ENCODE measurements around the gene EDEM2.
"Not testable (repeated sequence)": the region's sequence is repeated elsewhere in the genome, so short reads cannot be mapped to it uniquely, and the experiment has no call there.

The EDEM2 gene

DNA sequence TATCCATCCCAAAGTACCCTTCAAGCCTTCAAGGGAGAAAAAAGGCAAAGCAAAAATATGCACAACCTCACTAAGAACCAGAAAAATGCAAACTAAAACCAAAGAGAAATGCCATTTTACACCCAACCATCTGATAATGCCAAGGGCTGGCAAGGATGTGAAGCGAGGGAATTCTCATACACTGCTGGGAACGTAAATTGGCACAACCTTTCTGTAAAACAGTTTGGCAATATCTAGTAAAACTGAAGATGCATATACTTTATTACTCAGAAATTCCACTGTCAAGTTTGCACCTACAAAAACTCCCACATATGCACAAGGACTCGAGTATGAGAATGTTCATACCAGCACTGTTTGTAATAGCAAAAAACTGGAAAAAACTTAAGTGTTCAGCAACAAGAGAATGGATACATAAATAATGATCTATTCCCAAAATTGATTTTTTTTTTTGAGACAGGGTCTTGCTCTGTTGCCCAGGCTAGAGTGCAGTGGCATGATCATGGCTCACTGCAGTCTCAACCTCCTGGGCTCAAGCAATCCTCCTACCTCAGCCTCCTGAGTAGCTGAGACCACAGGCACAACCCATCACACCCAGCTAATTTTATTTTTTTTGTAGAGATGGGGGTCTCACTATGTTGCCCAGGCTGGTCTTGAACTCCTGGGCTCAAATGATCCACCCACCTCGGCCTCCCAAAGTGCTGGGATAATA lies 21.7 kb upstream of the EDEM2 start:
- DNase-seq (ENCODE audit: low read depth) = not testable (repeated sequence)

DNA sequence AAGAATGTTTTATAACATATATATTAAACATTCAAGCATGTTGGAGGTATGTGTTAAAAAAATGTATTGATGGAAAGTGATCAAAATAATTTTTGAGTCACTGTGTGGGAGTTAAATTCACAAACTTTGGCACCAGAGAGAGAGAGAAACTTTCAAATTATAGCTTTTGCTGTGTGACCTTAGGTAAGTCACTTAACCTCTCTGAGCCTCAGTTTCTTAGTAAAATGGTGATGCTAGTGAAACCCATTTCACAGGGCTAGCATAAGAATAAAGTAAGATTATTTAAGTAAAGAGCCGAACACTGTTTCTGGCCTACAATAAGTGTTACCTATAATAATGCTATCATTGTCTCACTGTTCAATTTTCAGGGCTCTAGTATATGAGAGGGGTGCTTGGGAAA lies 20.7 kb upstream of the EDEM2 start:
- no peak for DNase-seq (ENCODE audit: low read depth)

DNA sequence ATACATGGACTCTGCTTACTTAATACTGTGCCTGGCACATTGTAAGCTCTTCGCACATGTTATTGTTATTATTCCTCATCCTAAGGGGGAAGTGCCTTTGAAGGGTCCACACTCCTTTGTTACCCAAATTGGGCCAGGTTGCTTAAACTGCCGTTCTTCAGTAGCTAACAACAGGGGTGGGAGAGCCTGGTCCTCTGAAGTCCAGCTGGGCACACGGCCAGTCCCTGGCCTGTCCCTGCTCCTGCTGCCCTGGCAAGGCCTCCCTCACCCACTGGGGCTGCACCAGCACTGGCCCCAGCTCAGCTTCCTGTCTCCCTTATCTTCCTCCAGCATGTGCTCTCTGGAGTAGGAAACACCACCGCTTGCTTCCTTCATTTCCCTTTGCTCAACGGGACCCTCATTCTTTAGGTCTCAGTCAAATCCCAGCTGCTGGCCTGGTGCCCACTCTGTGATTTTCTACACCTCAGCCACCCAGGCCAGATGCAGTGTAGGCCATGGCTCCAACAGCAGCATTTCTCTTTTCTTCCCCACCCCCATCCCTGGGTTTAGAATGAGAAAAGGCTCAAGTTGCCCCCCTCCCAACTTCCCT lies 19.2 kb upstream of the EDEM2 start:
- DNase-seq (ENCODE audit: low read depth) = no peak

DNA sequence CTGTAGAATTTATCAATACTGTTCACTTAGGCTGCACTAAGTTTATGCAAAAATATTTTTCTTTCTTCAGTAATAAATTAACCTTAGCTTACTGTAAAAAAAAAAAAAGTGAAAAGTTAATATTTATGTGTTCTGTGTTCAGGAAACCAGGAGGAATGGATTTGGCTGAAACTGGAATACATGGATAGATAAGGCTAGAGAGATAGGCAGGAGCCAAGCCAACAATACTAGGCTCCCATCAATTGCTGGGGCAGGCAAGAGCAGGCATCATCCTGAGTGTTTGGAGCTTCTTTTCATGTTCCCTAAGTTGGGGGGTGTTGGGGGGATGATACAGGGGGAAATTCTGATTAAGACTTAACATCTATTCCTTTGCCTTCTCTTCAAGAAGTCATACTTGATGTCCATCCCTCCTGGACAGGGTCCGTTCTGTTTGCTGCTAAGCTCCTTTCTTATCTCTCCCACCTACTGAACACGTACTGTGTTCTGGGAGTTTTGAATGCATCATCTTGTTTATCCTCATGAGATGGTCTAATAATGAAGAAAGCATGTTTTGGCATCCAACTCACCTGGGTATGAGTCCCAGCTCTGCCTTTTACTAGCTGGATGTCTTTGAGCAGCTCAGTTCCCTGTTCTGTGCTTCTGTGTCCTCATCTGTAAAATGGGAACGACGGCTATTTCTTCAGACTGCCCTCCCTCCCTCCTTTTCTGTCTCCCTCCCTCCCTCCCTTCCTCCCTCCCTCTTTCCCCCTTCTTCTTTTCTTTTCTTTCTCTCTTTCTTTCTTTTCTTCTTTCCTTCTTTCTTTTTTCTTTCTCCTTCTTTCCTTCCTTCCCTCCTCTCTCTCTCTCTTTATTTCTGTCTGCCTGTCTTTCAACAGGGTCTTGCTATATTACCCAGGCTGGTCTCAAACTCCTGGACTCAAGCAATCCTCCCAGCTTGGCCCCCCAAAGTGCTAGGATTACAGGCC lies 18.4 kb upstream of the EDEM2 start:
- no peak for DNase-seq (ENCODE audit: low read depth)

DNA sequence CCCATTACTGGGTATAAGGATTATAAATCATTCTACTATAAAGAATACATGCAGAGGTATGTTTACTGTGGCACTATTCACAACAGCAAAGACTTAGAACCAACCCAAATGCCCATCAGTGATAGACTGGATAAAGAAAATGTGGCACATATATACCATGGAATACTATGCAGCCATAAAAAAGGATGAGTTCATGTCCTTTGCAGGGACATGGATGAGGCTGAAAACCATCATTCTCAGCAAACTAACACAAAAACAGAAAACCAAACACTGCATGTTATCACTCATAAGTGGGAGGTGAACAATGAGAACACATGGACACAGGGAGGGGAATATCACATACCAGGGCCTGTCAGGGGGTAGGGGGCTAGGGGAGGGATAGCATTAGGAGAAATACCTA lies 17.4 kb upstream of the EDEM2 start:
- not testable (repeated sequence) for DNase-seq (ENCODE audit: low read depth)

DNA sequence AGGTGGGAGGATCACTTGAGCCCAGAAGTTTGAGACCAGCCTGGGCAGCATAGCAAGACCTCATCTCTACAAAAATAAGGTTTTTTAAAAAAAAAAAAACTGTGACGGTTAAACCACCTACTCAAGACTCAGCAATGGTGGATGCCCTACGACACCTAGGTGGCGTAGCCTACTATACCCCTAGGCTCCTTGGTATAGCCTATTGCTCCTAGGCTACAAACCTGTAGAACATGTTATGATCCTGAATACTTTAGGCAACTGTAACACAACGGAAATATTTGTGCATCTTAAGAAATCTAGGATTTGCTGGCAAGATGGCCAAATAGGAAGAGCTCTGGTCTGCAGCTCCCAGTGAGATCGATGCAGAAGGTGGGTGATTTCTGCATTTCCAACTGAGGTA lies 13.2 kb upstream of the EDEM2 start:
- DNase-seq (ENCODE audit: low read depth) = not testable (repeated sequence)

DNA sequence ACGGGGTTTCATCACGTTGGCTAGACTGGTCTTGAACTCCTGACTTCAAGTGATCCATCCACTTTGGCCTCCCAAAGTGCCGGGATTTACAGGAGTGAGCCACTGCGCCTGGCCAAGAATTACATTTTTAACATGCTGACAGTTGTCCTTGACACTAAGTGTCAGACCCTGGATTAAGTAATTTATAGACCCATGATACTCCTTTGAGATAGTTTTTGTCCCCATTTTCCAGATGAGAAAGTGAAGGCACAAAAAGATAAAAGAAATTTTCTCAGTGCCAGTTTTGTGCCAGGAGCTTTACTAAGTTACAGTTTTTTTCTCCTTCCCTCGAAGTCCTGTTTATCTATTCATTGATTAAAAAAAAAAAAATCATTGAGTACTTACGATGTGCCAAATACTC lies 9.8 kb upstream of the EDEM2 start:
- DNase-seq (ENCODE audit: low read depth) = no peak

DNA sequence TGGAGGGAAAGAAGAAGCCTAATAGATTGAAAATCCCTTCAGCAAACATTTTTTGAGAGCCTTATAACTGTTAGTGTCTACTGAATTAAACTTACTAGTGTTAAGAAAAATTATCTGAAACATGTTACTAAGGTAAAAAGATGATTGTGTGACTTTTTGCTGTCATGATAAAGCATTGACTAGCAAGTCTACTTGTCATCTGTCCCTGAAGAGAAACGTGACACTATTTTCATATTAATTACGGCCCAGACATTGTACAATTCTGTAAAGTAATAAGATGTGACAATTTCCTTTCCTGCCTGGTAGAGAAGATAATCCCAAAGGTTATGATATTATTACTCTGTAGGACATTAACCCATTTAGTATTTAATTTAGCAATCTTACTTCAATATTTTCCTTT lies 8.8 kb upstream of the EDEM2 start:
- no peak for DNase-seq (ENCODE audit: low read depth)

DNA sequence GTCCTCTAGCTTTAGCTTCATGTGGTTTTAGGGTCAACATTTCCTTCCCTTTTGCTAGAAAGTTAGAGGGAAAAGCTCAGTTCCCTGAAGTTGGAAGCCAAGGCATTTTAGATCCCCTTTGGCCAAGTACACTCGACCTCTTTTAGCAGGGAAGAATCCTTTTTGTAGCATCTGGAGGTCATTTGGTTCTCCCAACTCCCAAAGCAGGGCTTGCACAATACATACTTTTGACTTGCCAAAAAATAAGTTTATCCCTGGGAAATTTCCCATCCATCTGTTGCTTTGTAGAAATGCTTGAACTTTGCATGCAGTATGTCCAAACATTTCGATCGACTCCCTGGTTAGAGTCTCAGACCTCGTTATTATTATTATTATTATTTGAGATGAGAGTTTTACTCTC lies 4.6 kb upstream of the EDEM2 start:
- DNase-seq (ENCODE audit: low read depth) = no peak

DNA sequence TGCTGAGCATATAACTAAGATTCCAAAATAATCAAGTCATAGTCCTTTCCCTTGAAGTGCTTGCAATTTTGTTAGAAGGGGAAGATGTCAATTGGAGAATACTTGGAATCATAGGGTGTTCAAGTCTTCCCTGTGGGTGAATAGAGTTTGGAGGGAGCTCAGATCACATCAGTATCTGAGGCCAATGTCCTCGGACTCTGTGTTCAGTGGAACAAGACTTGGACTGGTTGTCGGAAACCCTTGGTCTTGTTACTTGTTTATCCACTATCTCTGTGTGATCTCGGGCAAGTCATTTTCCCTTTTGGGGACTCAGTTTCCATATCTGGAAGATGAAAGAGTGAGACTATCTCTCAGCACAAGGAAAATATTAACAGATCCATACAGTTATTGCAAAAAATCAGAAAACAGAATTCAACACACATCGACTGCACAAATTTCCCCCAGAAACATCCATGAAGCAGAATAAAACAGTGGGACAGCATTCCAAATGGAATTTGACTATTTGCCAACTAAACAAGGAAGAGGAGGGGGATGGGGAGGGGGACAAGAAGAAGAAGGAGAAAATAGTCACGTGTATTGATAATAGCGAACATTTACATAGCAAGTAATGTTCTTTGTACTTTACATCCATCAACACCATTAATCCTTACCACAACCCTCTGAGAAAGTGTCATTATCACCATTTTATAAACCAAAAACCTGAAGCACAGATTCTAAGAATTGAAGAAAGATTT lies 3.9 kb upstream of the EDEM2 start:
- no peak for DNase-seq (ENCODE audit: low read depth)

DNA sequence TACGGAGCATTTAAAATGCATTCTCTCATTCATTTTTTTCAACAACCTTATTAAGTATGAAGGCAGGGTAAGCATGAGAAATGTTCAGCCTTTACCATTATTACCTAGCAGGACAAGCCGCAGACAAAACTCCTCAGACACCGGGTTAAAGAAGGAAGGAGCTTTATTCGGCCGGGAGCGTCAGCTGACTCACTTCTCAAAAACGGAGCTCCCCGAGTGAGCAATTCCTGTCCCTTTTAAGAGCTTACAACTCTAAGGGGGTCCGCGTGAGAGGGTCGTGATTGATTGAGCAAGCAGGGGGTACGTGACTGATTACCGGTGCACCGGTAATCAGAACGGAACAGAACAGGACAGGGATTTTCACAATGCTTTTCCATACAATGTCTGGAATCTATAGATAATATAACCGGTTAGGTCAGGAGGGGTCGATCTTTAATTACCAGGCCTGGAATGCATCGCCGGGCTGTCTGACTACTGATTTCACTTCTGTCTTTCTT lies 487 bp upstream of the EDEM2 start:
- DNase-seq (ENCODE audit: low read depth) = peak; percentile 39

DNA sequence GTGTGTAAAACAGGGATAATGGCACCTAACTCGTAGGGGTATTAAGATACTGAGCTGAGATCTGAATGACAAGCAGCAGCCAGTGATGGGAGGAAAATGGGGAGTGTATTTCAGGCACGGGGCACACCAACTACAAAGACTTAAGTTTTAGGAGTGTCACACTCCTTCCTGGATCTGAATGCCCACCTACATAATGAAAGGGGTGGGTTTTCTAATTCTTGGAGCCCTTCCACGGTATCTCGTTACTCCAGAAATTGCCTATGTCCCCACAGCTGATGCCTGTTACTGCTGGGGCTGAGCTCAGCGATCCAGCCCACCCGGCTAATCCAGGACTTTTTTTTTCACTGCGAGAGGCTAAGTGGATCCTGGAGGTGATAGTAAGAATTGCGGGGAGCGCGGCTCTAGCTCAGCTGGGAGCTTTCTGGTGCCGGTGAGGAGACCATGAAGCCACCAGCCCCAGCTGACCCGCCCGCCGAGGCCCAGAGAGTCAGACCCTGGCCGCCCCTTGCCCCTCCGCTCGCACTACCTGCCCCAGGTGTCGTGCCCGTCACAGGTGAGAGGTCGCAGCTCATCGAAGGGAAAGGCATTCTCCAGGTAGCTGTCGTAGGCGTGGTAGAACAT lies 727 bp downstream of the EDEM2 start:
- DNase-seq (ENCODE audit: low read depth) = no peak

DNA sequence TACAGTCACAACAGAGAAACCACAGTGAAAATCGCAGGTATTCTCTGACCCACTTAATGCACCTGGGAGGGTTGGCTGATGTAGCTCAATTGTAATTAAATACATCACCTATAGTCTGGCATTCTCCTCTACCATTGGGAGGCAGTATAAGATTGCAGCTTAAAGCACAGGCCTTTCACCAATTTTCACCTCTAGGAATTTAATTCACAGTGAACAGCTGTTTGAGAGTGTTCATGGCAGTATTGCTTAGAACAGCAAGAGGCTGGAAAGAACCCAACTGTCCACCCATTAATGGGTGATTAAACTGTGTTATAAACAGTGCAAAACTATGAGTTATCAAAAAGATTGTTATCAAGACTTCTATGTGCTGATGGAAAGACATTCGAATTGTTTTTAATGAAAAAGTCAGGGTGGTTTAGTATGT lies 2.0 kb downstream of the EDEM2 start:
- DNase-seq (ENCODE audit: low read depth) = peak; percentile 62

DNA sequence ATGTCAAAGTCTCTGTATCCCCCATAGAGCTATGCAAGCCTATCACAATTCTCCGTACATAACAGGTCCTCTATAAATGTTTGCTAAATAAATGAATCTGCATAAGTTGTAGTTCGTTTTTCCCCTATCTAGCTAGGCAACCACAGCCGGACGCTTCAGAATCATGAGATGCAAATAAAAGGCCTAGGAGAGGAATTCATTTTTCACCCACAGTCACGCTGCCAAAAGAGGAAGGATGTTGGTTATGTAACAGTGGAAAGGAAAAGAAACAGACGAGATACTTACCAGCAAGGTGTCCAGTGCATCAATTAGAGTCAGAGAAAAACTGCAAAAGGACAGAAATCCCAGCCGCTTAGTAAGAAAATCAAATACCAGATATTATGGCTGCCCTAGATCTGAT lies 2.4 kb downstream of the EDEM2 start:
- no peak for DNase-seq (ENCODE audit: low read depth)

DNA sequence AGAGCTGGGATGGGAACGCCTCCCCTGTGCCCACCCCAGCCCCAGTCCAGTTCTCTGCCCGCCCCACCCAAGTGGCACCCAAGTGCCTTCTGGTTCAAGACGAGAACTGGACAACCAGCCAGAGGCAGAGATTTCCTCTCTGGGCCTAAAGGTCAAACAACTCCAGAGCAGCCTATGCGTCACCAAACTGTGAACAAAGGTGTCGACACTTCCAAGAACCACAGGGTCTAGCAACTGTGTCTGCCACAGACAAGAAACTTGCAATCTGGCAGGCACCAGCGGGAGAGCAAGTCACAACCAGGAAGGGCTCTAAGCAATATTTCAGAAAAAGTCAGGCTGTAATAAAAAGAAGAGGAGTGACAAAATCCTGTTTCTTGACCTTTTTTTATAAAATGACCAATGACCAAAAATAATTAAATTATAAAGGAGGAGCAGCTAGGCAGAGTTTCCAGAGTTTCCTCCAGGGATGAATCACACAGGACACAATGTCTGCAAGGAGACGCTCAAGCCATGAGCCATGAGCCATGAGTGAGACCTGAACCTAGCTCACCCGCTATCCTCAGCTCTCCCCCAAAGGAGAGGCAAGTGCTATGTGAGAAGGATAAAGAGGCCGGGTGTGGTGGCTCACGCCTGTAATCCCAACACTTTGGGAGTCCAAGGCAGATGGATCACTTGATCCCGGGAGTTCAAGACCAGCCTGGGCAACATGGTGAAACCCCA lies 11.1 kb downstream of the EDEM2 start:
- peak; percentile 90 for DNase-seq (ENCODE audit: low read depth)

DNA sequence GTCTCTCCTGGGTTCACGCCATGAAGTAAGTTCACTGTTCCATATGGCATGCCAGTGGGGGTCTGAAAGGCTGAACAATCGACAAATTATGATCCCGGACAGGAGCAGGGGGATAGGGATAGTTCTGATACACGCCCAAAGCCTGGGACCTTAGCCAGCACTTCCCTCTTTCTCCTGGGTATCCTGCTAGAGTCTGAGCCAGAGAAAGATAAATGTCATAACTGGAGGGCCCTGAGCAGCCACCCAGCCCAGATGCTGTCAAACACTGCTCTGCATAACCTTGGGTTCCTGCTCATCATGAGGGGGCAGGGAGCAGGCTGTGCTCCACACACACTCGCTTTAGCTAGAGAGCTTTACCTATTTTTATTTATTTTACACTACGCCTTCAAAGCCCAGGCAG lies 12.3 kb downstream of the EDEM2 start:
- DNase-seq (ENCODE audit: low read depth) = no peak

DNA sequence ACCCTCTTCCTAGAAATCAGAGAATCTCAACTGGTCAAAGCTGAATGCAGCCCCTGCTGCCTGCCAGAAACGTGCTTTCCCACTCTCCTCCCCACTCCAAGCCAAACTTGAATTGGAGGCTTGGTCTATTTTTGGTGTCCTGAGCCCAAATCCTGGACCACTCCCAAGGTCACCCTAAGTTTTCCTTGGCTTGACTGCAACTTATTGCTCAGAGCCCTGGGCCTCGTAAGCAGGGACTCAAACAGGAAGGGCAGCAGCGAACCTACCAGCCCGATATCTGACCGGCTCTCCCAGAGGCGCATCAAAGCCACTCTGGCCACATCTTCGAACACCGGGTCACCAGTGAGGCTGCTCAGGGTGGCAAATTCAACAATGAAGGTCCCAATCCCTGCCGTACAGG lies 12.7 kb downstream of the EDEM2 start:
- peak; percentile 29 for DNase-seq (ENCODE audit: low read depth)

DNA sequence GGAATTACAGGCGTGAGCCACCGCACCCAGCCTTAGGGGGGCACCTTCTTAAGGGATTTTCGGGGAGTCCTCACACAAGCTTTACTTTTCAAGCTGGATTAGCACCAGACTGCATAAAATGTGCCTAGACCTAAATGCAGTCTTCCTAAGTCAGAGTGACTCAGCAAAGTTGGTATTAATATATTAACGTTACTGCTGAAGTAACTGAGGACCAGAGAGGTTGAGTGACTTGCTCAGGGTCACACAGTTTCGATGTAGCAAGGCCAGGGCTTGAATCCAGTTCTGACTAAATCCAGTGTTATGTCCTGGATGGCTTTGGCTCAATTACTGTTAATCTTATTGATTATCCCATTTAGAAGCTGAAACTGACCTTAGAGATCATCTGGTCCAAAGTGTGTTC lies 13.4 kb downstream of the EDEM2 start:
- DNase-seq (ENCODE audit: low read depth) = peak; percentile 51

DNA sequence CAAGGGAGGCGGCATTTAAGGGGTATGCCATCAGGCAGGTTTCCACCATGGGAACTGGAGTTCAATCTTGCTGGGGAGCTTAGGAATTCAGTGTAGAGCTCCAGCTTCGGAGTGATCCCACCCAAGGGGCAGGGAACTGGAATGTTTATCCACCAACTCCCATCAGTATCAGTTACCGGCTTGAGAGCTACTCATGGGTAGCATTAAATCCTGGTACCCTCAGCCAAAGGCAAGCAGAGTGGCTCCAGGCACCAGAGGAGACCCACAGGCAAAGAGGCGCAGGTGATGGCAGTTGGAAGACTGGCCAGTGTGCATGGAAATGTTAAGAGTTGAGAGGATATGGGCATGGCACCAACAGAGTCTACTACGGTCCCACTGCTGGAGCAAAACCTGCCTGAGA lies 14.1 kb downstream of the EDEM2 start:
- no peak for DNase-seq (ENCODE audit: low read depth)

DNA sequence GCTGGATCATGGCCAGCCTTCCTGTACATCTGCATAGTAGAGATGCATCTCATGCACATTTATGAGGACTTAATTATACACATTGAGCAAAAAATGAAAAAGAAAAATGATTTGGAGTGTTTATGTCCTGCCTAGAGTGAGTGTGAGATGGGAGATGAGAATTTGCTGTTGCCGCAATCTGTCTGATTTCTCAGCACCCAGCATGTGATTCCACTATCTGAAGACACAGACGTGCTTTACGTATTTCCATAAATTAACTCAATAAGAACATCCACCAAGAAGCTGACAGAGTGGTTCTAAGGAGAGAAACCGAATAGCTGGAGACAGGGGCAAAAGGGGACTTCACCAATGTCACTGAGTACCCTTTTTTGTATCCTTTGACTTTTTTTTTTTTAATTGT lies 15.2 kb downstream of the EDEM2 start:
- DNase-seq (ENCODE audit: low read depth) = no peak

DNA sequence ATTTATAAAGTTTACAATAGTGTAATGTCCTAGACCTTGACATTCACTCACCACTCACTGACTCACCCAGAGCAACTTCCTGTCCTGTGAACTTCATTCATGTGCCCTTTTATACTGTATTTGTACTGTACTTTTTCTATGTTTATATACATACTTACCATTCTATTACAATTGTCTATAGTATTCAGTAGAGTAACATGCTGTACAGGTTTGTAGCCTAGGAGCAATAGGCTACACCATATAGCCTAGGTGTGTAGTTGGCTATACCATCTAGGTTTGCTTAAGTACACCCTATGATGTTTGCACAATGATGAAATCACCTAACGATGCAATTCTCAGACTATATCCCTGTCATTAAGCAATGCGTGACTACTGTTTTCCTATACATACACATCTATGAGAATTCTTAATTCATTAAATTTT lies 17.5 kb downstream of the EDEM2 start:
- peak; percentile 73 for DNase-seq (ENCODE audit: low read depth)
